ENCODE results near the gene FIGN.

The FIGN gene

DNA sequence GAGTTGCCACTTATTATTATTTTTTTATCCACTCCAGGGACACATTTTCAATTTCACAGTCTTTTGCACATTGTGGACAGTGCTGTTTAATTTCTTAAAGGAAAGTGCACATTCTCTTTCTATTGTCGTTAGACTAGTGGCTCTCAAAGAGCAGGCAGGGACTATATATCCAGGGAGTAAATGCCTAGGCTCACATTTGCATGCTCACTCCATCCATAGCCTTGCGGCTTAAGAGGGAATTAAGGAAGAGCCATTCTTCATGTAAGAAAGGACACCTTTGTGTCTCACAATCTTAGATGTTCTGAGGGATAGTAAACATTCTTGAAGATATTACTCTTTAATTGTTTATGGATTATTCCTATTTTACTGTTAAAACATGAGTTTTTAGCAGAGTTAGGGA lies 70.8 kb downstream of the FIGN start:
- DNase-seq (ENCODE audit: low read depth in 2 of 2): no peak

DNA sequence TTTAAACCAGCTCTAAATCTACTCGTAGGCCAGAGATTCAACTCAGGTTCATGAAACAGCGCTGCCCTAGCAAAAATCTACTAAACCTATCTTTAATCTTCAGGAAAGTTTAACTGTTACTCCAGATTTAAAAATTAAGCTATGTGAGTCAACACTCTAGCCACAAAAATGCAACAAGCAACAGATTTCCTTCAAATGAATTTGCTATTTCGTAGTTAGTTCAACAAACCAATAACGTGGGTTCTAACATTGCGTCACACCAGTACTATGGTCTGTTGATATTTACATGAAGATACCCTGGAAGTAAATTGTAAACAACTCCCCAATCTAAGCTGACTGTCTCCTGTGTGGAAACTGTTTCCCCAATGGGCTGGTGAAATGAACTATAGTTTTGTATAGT lies 71.2 kb downstream of the FIGN start:
- no peak for DNase-seq (ENCODE audit: low read depth in 2 of 2)

DNA sequence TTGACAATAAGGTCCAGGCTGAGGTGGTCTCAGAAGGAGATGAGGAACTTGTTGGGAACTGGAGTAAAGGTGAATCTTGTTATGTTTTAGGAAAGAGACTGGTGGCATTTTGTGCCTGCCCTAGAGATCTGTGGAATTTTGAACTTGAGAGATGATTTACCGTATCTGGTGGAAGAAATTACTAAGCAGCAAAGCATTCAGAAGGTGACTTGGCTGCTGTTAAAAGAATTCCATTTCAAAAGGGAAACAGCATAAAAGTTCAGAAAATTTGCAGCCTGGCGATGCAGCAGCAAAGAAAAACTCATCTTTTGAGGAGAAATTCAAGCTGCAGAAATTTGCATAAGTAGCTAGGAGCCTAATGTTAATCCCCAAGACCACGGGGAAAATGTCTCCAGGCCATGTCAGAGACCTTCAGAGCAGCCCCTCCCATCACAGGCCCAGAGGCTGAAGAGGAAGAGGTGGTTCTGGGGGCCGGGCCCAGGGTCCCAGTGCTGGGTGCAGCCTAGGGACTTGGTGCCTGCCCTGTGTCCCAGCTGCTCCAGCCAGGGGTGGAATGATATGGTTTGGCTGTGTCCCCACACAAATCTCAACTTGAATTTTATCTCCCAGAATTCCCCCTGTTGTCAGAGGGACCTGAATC lies 73.5 kb downstream of the FIGN start:
- no peak for DNase-seq (ENCODE audit: low read depth in 2 of 2)

DNA sequence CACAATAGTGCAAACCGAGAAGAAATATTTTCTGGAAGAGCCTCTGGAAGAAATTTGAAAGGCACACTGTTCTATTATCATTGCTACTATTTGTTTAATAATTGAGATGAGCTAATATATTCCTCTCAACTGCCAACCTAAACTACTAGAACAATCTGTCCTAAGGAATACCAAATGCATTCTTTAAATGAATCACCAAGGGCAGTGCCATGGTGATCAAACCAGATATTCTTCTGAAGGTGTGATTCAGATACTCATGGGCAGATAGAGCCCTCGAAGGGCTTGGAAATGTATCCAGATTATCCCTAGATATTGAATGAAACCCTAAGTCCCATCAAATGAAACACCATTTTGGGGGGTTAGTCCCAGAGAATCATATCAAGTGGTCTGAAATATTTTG lies 76.6 kb downstream of the FIGN start:
- no peak for DNase-seq (ENCODE audit: low read depth in 2 of 2)

DNA sequence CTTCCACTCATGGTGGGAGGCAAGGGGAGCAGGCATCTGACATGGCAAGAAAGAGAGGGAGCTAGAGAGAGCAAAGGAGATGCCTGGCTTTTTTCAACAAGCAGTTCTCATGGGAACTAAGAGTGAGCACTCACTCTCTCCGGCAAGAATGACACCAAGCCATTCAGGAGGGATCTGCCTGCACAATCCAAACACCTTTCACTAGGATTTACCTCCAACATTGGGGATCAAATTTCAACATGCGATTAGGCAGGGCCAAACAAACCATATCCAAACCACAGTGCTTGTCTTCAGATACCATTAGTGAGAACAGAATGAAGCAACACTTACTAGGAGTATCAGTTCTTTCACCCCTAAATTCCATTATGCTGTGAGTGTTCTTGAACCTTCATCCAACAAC lies 77.3 kb downstream of the FIGN start:
- no peak for DNase-seq (ENCODE audit: low read depth in 2 of 2)

DNA sequence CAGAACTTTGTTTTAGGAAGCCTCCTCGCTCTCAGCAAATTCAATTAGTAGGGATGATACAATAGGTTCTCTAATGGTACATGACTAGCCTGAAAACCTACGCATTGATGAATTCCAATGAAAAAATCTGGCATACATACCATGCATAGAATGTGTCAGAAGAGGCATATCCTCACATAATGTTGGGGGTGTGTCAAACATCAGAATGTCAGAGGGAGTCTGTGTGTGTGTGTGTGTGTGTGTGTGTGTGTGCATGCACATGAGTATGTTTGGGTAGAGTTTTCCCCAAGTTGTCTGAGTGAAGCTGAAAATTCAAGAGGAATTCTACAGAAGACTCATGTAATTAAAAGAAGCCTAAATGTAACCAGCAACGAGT lies 78.5 kb downstream of the FIGN start:
- DNase-seq (ENCODE audit: low read depth in 2 of 2): no peak

DNA sequence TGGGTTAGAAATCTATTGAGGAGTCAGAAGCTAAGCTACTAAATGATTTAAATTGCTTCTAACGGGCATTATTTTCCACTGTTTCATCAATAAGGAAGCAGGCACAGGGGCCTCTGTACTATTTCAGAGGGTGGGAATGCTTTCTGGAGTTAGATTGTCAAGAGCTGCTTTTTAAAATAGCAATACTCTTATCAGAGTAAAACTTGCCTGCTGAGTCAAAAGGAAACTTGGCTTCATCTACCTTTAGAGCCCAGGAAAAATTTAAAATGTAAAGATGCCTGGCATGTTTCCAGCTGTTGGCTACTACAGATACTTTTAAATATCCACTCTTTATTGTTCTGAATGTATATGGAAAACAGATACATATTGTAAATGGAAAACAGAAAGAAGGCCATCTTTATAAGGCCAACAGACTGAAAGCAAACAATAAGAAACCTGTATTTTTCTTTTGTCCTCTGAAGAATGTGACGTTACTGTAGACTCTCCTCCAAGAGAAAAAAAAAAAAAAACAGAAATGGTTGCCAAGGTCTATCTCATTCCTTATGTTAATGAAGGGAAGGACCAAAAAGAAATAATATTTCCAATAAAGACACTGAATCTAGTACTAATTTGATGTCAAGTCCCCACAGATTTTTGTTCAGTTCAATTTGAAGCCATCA lies 79.1 kb downstream of the FIGN start:
- no peak for DNase-seq (ENCODE audit: low read depth in 2 of 2)

DNA sequence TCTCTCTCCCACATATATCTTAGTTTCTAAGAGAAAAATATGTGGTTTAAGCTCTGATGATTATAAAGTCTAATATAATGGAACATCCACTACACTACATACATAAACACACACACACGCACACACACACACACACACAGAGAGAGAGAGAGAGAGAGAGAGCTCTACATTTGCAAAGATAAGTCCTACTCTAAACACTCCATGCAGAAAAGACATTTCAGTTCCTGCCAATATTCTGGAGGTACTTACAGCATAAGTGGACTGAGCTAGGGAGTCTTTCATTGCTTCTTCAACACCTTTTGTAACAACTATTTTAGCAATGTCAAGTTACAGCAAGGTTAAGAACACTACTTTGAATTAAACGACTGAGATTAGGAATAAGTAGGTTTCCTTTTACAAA lies 80.1 kb downstream of the FIGN start:
- no peak for DNase-seq (ENCODE audit: low read depth in 2 of 2)

DNA sequence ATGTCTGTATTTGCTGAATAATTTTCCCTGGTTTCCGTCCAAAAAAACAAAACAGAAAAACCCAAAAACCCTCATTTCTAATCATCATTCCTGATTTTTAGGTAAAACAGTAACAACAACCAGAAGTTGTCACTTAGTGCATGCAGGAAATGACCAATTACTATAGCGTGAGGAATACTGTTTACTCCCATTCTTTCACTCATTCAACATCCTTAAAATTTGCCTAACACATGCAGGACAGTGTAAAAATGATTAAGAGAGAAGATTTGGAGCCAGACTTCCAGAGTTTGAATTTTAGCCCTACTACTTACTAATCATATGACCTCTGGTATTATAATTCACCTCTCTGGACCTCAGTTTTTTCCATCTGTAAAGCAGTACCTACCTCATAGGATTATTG lies 83.1 kb downstream of the FIGN start:
- no peak for DNase-seq (ENCODE audit: low read depth in 2 of 2)

DNA sequence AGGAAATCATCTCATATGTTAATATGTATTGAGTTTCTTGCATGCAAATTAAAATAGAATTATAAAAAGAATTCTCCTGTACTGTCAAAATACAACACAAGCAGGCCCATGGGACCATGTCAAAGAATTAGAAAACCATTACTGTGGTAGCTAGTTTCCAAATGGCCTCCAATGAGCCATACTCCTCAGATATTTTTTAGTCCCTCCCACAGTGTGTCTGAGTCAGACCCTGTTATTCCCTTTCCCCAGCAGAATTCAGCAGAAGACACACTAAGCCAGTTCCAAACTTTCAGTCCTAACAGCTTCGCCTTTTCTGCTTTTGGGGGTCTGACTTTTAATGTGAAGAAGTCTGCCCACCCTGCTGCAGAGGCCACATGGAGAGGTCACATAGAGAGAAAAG lies 86.7 kb downstream of the FIGN start:
- DNase-seq (ENCODE audit: low read depth in 2 of 2): no peak

DNA sequence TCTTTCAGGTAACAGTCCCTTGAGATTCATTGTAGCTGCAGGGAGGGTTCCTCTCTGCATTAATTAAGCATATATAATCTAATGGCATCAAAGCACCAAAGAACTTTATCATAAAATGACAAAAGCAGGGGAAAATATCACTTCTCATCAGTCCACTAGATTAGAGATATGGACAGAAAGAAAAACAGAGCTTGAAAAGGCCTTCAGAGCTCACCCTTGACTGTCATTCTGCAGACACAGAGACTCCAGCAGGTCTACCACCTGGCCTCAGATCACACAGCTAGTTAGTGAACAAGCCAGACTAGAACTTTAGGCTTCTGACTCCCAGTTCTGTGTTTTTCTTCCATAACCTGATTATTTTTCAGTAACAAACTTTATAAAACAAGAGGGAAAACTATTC lies 88.5 kb downstream of the FIGN start:
- no peak for DNase-seq (ENCODE audit: low read depth in 2 of 2)

DNA sequence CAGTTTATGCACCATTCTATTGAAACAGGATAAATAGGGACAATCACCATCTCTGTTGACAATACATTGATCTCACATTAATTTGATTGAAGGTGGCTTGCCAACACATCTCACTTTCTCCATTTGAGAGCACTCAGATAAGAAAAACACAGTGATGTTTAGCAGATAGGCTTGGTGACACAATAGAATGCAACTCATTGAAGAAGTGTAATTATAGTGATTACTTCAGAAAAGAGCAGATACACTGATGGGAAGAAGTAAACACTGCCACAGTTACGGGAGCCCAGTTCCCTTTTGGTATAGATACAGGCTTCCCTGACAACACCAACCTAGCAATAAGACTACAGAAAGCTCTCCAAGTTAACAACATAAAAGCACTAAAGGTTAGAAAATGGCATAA lies 89.1 kb downstream of the FIGN start:
- no peak for DNase-seq (ENCODE audit: low read depth in 2 of 2)

DNA sequence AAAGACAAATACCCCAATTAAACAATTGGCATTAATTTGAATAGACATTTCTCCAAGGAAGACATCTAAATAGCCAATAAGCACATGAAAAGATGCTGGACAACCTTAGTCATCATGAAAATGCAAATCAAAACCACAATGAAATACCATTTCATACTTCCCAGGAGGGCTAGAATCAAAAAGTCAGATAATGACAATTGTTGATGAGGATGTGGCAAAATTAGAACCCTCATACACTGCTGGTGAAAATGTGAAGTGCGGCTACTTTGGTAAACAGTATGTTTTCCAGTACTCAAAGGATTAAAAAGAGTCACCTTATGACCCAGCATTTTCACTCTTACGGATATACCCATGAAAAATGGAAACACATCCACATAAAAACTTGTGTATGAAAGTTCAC lies 91.6 kb downstream of the FIGN start:
- no peak for DNase-seq (ENCODE audit: low read depth in 2 of 2)

DNA sequence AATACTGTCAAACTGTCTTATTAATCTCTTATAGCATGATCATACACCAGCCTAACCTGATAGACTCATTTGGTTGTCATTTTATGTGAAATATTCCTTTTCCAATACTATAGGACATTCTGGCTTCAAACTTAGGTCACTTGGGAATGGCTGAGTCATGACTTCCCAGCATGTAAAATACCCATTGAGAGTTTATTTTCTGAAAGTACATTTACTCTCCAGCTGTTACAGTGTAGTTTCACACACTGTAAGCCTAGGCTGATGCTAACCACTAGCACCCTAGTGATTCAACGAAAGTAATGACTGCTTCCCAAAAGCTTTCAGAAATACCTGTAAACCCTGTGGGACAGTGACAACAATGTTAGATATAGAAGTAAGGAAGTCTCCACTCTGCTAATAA lies 93.8 kb downstream of the FIGN start:
- DNase-seq (ENCODE audit: low read depth in 2 of 2): no peak

DNA sequence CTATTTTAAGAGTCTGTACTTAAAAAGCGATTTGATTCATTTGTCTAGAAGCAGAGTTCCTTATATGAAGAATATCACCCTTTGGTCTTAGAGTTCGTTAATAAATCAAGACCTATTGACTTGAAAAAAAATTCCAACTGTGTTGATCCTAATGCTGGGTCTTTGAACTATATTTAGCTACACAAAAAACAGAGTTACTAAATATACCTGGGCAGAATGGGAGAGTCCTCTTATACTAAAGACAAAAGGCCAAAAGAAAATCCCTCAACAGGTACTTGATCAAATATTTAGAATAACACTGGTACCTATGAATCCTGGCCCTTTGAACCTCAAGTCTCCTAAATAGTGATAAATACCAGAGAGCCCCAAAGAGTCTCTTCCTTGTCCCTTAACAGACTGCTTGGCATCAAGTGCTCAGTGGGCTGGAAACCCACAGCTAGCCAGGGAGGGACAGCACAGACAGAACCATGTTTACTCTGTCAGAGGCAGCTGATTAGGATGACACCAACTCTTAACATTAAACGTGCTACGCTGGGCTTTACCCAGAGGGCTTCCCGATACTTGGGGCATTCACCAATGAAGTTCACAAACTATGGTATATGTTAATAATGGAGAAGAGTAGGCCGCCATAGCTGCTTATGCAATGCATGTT lies 95.1 kb downstream of the FIGN start:
- DNase-seq (ENCODE audit: low read depth in 2 of 2): no peak

DNA sequence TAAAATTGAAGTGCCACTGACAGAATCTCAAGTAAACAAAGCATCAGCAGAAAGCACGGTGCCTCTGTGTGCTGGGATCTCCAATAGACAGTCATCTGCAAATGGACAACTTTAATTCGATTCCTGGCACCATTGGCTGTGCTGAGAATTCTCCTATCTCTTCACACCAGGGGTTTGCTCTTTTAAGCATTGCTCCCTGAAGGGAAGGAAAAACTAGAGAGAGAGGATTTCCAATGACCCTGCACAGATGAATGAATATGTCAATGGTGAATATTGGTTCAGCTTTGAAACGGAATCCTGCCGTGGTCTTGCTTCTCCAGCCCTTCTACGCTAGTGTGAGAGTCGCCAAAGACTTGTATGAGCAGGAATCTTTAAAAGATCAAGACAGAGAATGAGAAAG lies 97.9 kb downstream of the FIGN start:
- DNase-seq (ENCODE audit: low read depth in 2 of 2): no peak

DNA sequence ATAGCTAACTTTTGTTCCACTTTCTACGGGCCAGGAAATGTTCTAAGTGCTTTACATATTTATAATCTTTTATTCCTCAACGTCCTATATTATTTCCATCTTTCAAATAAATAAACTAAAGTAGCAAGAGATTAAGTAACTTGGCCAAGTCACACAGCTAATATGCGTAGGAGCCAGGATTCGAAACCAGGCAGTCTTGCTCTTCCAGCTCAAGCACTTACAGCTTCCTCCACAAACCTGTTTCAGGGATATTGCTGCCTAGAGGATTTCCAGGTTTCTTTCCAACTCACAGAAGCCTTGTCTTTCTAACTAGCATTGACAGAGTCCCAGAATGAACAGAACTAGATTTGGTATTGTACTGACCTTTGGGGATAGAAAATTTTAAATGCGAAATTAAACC lies 102.5 kb downstream of the FIGN start:
- DNase-seq (ENCODE audit: low read depth in 2 of 2): no peak

DNA sequence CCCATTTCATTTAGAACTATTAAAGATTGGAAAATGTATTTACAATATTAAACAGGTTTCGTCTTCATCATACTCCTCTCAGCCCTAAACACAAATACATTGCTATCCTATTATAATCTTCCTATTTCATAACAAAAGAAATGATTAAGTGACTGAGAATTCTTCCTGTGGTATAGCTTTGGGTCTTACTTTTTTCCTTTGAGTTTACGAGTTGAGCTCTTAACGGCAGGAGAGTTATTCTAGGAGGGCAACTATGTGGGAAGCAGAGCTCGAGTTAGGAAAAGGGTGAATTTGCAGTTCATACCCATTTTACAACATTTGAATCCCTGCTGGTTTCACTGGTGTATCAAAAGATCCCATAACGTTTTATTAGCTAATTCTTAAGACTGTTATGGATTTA lies 105.0 kb downstream of the FIGN start:
- no peak for DNase-seq (ENCODE audit: low read depth in 2 of 2)

DNA sequence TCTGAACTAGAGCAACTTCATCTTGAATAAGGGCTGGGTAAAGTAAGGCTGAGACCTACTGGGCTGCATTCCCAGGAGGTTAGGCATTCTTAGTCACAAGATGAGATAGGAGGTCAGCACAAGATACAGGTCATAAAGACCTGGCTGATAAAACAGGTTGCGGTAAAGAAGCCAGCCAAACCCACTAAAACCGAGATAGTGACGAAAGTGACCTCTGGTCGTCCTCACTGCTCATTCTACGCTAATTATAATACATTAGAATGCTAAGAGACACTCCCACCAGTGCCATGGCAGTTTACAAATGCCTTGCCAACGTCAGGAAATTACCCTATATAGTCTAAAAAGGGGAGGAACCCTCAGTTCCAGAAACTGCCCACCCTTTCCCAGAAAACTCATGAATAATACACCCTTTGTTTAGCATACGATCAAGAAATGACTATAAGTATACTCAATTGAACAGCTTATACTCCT lies 109.1 kb downstream of the FIGN start:
- DNase-seq (ENCODE audit: low read depth in 2 of 2): no peak

DNA sequence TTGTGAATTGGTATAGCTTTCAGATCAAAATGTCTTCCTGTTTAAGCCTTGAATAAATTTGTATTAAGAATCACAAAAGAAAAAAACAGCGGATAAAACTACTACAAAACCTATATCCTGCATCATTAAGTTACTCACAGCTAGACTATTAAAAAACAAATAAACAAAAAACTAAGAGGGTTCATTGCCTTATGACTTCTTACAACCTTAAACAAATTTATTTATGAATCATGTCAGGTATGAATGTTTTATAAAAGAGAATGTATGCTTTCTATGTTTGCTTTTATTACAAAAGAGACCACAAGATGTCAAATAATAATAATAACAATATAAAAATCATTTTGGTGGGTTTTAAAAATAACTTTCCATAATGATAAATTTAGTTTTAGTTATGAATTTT lies 109.6 kb downstream of the FIGN start:
- no peak for DNase-seq (ENCODE audit: low read depth in 2 of 2)

DNA sequence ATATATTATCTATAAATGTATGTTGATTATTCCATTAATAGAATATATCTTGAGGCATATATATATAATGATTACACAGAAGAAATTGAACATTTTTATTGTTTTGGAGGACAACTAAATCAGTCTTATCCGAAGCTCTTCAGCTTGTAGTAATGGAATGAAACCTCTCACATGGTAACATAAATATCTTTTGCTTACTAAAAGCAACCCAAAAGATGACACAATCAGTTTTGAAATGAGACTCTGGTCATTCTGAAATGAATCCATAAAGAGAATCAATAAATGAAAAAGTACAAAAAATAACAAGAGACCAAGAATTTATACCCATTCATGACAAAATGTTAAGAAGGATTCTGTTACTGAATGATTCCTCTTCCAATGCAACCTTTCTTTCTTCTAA lies 110.2 kb downstream of the FIGN start:
- DNase-seq (ENCODE audit: low read depth in 2 of 2): no peak

DNA sequence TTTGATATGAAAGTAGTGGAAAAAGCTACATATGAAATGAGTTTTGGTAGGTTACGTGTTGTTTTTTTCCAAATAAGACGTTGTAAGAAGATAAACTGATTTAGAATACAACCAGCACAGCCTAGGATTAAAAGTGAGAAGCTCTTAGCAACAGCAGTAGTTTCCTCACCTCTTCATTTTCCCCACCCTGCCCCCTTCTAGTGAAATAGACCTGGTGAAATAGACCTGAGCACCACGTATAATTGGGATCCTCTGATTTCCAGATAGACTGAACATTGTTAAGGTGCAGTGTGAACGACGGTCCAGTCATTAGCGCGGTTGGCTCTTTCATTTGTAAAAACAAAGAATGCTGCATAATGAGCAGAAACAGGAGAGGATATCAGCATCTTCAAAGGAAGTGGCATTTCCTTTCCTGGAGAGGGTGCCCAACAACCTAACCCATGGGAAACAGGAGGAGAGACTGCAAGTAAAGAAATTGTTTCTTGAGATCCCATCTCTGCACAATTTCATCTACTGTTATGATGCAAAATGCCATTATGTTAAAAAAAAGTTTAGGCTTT lies 114.3 kb downstream of the FIGN start:
- no peak for DNase-seq (ENCODE audit: low read depth in 2 of 2)

DNA sequence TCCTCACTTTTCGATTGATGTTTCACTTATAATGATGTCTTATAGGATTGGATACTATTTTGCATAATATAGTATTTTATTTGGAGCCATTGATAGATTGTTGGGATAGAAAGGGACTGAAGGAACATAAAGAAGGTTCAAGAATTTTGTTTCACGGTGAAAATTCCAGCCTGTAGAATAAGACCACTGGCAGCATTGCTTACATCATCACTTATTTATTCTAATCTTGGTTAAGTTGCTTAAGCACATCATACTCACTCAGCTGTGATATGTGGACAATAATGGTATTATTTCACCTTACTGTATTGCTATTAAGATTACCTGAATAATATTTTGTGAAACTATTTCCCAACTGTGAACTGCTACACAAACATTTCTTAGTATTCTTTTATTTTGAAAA lies 118.3 kb downstream of the FIGN start:
- DNase-seq (ENCODE audit: low read depth in 2 of 2): no peak
